H1 (cell line): ENCODE measurements around the gene PCDHB13. TPM values are rescaled to one million over a fixed set of nuclear protein-coding genes. Genes with fewer than 3 reads are reported as not detected.
A peak's percentile ranks its signal among the peaks of the same experiment; 100 is the strongest.

ENCODE experiments used
- CTCF ChIA-PET: fragments of 300-600 bp; sonication (Branson Sonifier 250); formaldehyde crosslinking; loops from one replicate; lab custom pipeline; 2021; ENCODE audit not compliant: partially characterized antibody; lab: Charles Lee
- POLR2A ChIA-PET: fragments of 300-600 bp; sonication (Branson Sonifier 250); formaldehyde crosslinking; loops from one replicate; lab custom pipeline; 2021; ENCODE audit warnings: inconsistent platforms; ENCODE audit not compliant: partially characterized antibody; lab: Charles Lee
- DNase-seq, 2 experiments: peaks; one replicate each; pipeline versions ENCODE4 v3.0.0 to v3.0.0-alpha.2; 2010 to 2022; ENCODE audit warnings: low spot score in 2 of 2, low read depth in 1 of 2, mixed read lengths in 1 of 2
- FAIRE-seq: peaks from 2 replicates; lab custom pipeline; 2011; peaks lifted over from hg19 to GRCh38; lab: Jason Lieb, UNC
- H2AFZ ChIP-seq: 2 replicates; pipeline ENCODE4 v1.8.1; 2012; ENCODE audit warnings: low read length, inconsistent platforms
- H2AK5ac ChIP-seq: 2 replicates; pipeline ENCODE4 v1.6.1; 2013; ENCODE audit warnings: low read depth, low read length
- H2BK120ac ChIP-seq: replicated peaks from 2 replicates; pipeline ENCODE3; 2013; ENCODE audit warnings: low read depth, low read length, inconsistent platforms
- H2BK12ac ChIP-seq: 2 replicates; pipeline ENCODE4 v1.6.1; 2013; ENCODE audit warnings: low read depth, low read length
- H2BK15ac ChIP-seq: 2 replicates; pipeline ENCODE4 v1.6.1; 2013; ENCODE audit warnings: low read length
- H2BK20ac ChIP-seq: 2 replicates; pipeline ENCODE4 v1.6.1; 2013; ENCODE audit warnings: low read length
- H2BK5ac ChIP-seq: 2 replicates; pipeline ENCODE4 v1.6.1; 2013; ENCODE audit warnings: low read depth, low read length
- H3K14ac ChIP-seq: 2 replicates; pipeline ENCODE4 v1.6.1; 2013; ENCODE audit warnings: inconsistent platforms; ENCODE audit not compliant: insufficient read length
- H3K18ac ChIP-seq: 2 replicates; pipeline ENCODE4 v1.6.1; 2013; ENCODE audit warnings: low read length; ENCODE audit errors: extremely low read depth
- H3K23ac ChIP-seq: 2 replicates; pipeline ENCODE4 v1.6.1; 2013; ENCODE audit warnings: inconsistent platforms; ENCODE audit not compliant: insufficient read length
- H3K23me2 ChIP-seq: 2 replicates; pipeline ENCODE4 v1.6.1; 2013; ENCODE audit warnings: low read depth, low read length
- H3K27ac ChIP-seq: 2 replicates; pipeline ENCODE4 v1.6.1; 2011; ENCODE audit warnings: low read depth, low read length, inconsistent platforms
- H3K27me3 ChIP-seq, 4 experiments: replicated peaks in 1 of 4; 1 replicate in 1 of 4; 2 replicates in 3 of 4; pipeline versions ENCODE4 v1.6.1 to v1.8.1; 2011 to 2013; ENCODE audit warnings: low read length in 3 of 4, mild to moderate bottlenecking in 3 of 4, inconsistent platforms in 2 of 4, mixed read lengths in 2 of 4, moderate library complexity in 1 of 4; ENCODE audit not compliant: control insufficient read depth in 3 of 4, insufficient read depth in 3 of 4; ENCODE audit errors: extremely low read depth in 1 of 4
- H3K36me3 ChIP-seq, 4 experiments: 2 replicates each; pipeline versions ENCODE4 v1.6.1 to v1.8.1; 2011 to 2013; ENCODE audit warnings: mild to moderate bottlenecking in 4 of 4, low read length in 3 of 4, moderate library complexity in 2 of 4, control low read depth in 1 of 4, inconsistent platforms in 1 of 4; ENCODE audit not compliant: insufficient read depth in 4 of 4, control insufficient read depth in 2 of 4
- H3K4ac ChIP-seq: replicated peaks from 2 replicates; pipeline ENCODE3; 2013; ENCODE audit warnings: low read length, low read depth, mixed read lengths, inconsistent platforms; ENCODE audit not compliant: insufficient read length
- H3K4me1 ChIP-seq, 4 experiments: replicated peaks in 1 of 4; 1 replicate in 1 of 4; 2 replicates in 3 of 4; pipeline versions ENCODE4 v1.6.1 to v1.8.1; 2011 to 2013; ENCODE audit warnings: low read length in 3 of 4, inconsistent platforms in 2 of 4, mixed read lengths in 1 of 4; ENCODE audit not compliant: insufficient read depth in 4 of 4, control insufficient read depth in 3 of 4
- H3K4me2 ChIP-seq, 2 experiments: 2 replicates each; pipeline versions ENCODE4 v1.6.1 to v1.8.1; 2011 to 2013; ENCODE audit warnings: low read depth in 2 of 2, low read length in 2 of 2, control low read depth in 1 of 2, inconsistent platforms in 1 of 2, mild to moderate bottlenecking in 1 of 2; ENCODE audit not compliant: insufficient read depth in 1 of 2
- H3K4me3 ChIP-seq, 4 experiments: fragments of 200-600, 300-600 bp in 1 of 4; sonication (generic), shearing (Covaris generic), sonication (Bioruptor Twin) in 1 of 4; 2 replicates each; pipeline versions ENCODE4 v1.5.1 to v1.8.1; 2011 to 2016; ENCODE audit warnings: low read length in 4 of 4, low read depth in 3 of 4, control low read depth in 2 of 4, inconsistent platforms in 2 of 4, mild to moderate bottlenecking in 2 of 4, mixed read lengths in 1 of 4, moderate library complexity in 1 of 4; ENCODE audit not compliant: insufficient read depth in 2 of 4; ENCODE audit errors: extremely low read depth in 1 of 4
- H3K56ac ChIP-seq: replicated peaks from 2 replicates; pipeline ENCODE3; 2013; ENCODE audit warnings: low read depth, mild to moderate bottlenecking, mixed read lengths, low read length, inconsistent platforms; ENCODE audit not compliant: insufficient read length
- H3K79me1 ChIP-seq: 2 replicates; pipeline ENCODE4 v1.6.1; 2013; ENCODE audit warnings: low read depth, low read length, control low read depth
- H3K79me2 ChIP-seq, 2 experiments: 2 replicates each; pipeline versions ENCODE4 v1.6.1 to v1.8.1; 2012 to 2013; ENCODE audit warnings: low read length in 2 of 2, mild to moderate bottlenecking in 2 of 2, inconsistent platforms in 1 of 2; ENCODE audit not compliant: insufficient read depth in 2 of 2, control insufficient read depth in 1 of 2
- H3K9ac ChIP-seq, 4 experiments: replicated peaks in 1 of 4; 1 replicate in 1 of 4; 2 replicates in 3 of 4; pipeline versions ENCODE4 v1.6.1 to v1.8.1; 2011 to 2013; ENCODE audit warnings: low read depth in 3 of 4, low read length in 3 of 4, control low read depth in 2 of 4, mild to moderate bottlenecking in 2 of 4, moderate library complexity in 2 of 4, inconsistent platforms in 1 of 4; ENCODE audit errors: extremely low read depth in 1 of 4
- H3K9me3 ChIP-seq, 2 experiments: 2 replicates each; pipeline versions ENCODE4 v1.6.1 to v1.8.1; 2012 to 2013; ENCODE audit warnings: mild to moderate bottlenecking in 2 of 2, moderate library complexity in 2 of 2, control low read depth in 1 of 2, inconsistent platforms in 1 of 2, low read depth in 1 of 2, low read length in 1 of 2, mixed read lengths in 1 of 2; ENCODE audit not compliant: insufficient read depth in 2 of 2
- H4K20me1 ChIP-seq, 2 experiments: replicated peaks in 1 of 2; 2 replicates each; pipeline versions ENCODE3 to v1.8.1; 2011 to 2013; ENCODE audit warnings: inconsistent platforms in 2 of 2, low read length in 2 of 2, mild to moderate bottlenecking in 1 of 2; ENCODE audit not compliant: insufficient read depth in 2 of 2, control insufficient read depth in 1 of 2
- H4K5ac ChIP-seq: 2 replicates; pipeline ENCODE4 v1.6.1; 2013; ENCODE audit warnings: low read length, low read depth, mixed read lengths, inconsistent platforms; ENCODE audit not compliant: insufficient read length
- H4K8ac ChIP-seq: 2 replicates; pipeline ENCODE4 v1.8.0; 2013; ENCODE audit warnings: mild to moderate bottlenecking, moderate library complexity, low read length, inconsistent platforms; ENCODE audit not compliant: insufficient read depth; ENCODE audit errors: extremely low read depth
- H4K91ac ChIP-seq: replicated peaks from 2 replicates; pipeline ENCODE3; 2013; ENCODE audit warnings: low read length, mixed read lengths, inconsistent platforms; ENCODE audit not compliant: insufficient read length
- SRF ChIP-seq: IDR thresholded peaks from 2 replicates; pipeline ENCODE4 v1.6.1; 2011; ENCODE audit warnings: mild to moderate bottlenecking, low read depth, low read length, moderate library complexity
- ZNF274 ChIP-seq: IDR thresholded peaks from 2 replicates; pipeline ENCODE4 v1.7.0; 2012; ENCODE audit warnings: low read length, borderline replicate concordance; ENCODE audit errors: extremely low read depth
- WGBS, 2 experiments: shearing (Covaris generic) in 1 of 2; methylation state at CpG; one replicate each; pipeline versions ENCODE4 v1.1.6 to v1.1.7; 2013 to 2015; ENCODE audit warnings: low lambda C conversion rate in 2 of 2, mixed read lengths in 2 of 2, inconsistent platforms in 1 of 2, low coverage in 1 of 2, missing lambda C conversion rate in 1 of 2; ENCODE audit not compliant: insufficient replicate concordance in 2 of 2, insufficient coverage in 1 of 2, insufficient read length in 1 of 2; ENCODE audit errors: extremely low coverage in 1 of 2, missing lambda C conversion rate in 1 of 2; 5-methylcytosine and 5-hydroxymethylcytosine counted together
- polyA plus RNA-seq, 7 experiments: library from polyadenylated mRNA; depleted of rRNA in 3 of 7; stranded (reverse) in 5 of 7; unstranded in 2 of 7; fragments of >200 nt in 5 of 7; fragments of 200-250 nt in 2 of 7; gene quantifications; 1 replicate in 5 of 7; 2 replicates in 1 of 7; 4 replicates in 1 of 7; pipeline versions ENCODE4 v1.2.1 to v1.2.3, GENCODE V29; 2011 to 2013; ENCODE audit warnings: missing spikeins in 2 of 7, mixed read lengths in 2 of 7
- total RNA-seq: library from RNA; stranded (reverse); fragmentation: NEBNext Ultra II Directional; extraction: Animal tissue kit (Norgen Biotek cat#: 25700); gene quantifications from 2 replicates; pipeline ENCODE4 v1.2.1, GENCODE V29; 2021

The PCDHB13 gene
- total and polyA plus RNA-seq, 2 of the 8 experiments (the other 6 are each of a cell fraction or from before 2014, with no cell fraction given), result 1.1 to 1.4 TPM

DNA sequence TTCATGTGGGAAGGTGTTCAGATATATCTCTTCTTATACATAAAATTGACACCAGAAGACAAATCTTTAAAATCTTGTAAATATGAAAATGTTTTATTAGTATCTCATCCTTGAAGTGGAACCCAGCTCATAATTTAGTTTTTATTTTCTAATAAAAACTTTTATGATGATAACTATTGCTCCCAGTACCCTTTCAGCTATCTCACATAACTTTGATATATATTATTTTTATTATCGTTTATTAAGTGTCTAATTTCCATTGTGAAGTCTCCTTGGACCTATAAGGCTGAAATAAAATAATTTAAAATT is 47.5 kb downstream of the PCDHB13 start:
- no peak overlapping the region for H3K27ac ChIP-seq
- H3K4ac ChIP-seq, result no peak overlapping the region
- no peaks in the 10 kb centered on the region for H4K20me1 ChIP-seq
- no peak overlapping the region for H2AFZ ChIP-seq
- H3K4me3 ChIP-seq, result no peak overlapping the region
- no peak overlapping the region for H3K56ac ChIP-seq
- ChIA-PET POLR2A (no interaction called here), CTCF (interaction anchor here (0.7 to 2.5 kb wide), 5 partner anchors 15 to 262 kb away, joined by 3 to 8 read pairs (median 3); partner anchors contain the start of genes PCDHB15 and PCDHGA10)
- H3K27me3 ChIP-seq, result no peaks in the 10 kb centered on the region
- no peak overlapping the region for H4K8ac ChIP-seq
- H3K14ac ChIP-seq, result no peak overlapping the region
- H2BK120ac ChIP-seq, result no peak overlapping the region
- no peak overlapping the region for H3K4me2 ChIP-seq
- H3K23me2 ChIP-seq, result no peaks in the 10 kb centered on the region
- no peak overlapping the region for H3K23ac ChIP-seq
- no peak overlapping the region for H2BK12ac ChIP-seq
- H2BK20ac ChIP-seq, result no peak overlapping the region
- H3K9ac ChIP-seq, result no peak overlapping the region
- H2BK5ac ChIP-seq, result no peak overlapping the region
- 97% methylated on average over 1 of the region's 1 CpG; no CpG with 5 or more reads in 1 of the 2 experiments for WGBS, 2 experiments
- no peaks in the 10 kb centered on the region for H3K4me1 ChIP-seq
- H3K18ac ChIP-seq, result no peak overlapping the region
- no peaks in the 10 kb centered on the region for H3K79me2 ChIP-seq
- no peak overlapping the region for H4K5ac ChIP-seq
- H3K9me3 ChIP-seq, result peaks cover 64 to 76% of the 10 kb centered on the region in 2 experiments
- H2AK5ac ChIP-seq, result no peak overlapping the region
- H3K79me1 ChIP-seq, result no peaks in the 10 kb centered on the region
- H4K91ac ChIP-seq, result no peak overlapping the region
- no peak for DNase-seq
- H2BK15ac ChIP-seq, result no peak overlapping the region
- no peak for FAIRE-seq
- TF ChIP-seq SRF, result no peak
- peak; percentile 80; the same call in 1 of the 2 replicates for TF ChIP-seq ZNF274
- H3K36me3 ChIP-seq, result no peaks in the 10 kb centered on the region; a peak in 2 of 8 replicates

Other genes starting within 250 kb of the PCDHB13 start
Only the 30 nearest of the 37 such genes appear.
- gene PCDHB1, start 162.5 kb upstream of the PCDHB13 start, total RNA-seq, result 0.04 and 0.08 TPM in 2 replicates
- gene PCDHB1, start 162.5 kb upstream of the PCDHB13 start, polyA plus RNA-seq (2011; rRNA removed), result 0.03 and 0.05 TPM in 2 replicates
- gene PCDHB2, start 119.3 kb upstream of the PCDHB13 start, total RNA-seq, result 25.6 and 28.8 TPM in 2 replicates
- 29.2 and 38.0 TPM in 2 replicates for gene PCDHB2, start 119.3 kb upstream of the PCDHB13 start, polyA plus RNA-seq (2011; rRNA removed)
- 3.4 and 4.0 TPM in 2 replicates for gene PCDHB3, start 113.4 kb upstream of the PCDHB13 start, total RNA-seq
- gene PCDHB3, start 113.4 kb upstream of the PCDHB13 start, polyA plus RNA-seq (2011; rRNA removed), result 1.6 and 1.8 TPM in 2 replicates
- 1.4 and 1.5 TPM in 2 replicates for gene PCDHB4, start 92.1 kb upstream of the PCDHB13 start, total RNA-seq
- gene PCDHB4, start 92.1 kb upstream of the PCDHB13 start, polyA plus RNA-seq (2011; rRNA removed), result 1.3 and 2.0 TPM in 2 replicates
- 2.4 and 2.8 TPM in 2 replicates for gene PCDHB5, start 78.7 kb upstream of the PCDHB13 start, total RNA-seq
- 8.2 and 12.5 TPM in 2 replicates for gene PCDHB5, start 78.7 kb upstream of the PCDHB13 start, polyA plus RNA-seq (2011; rRNA removed)
- gene PCDHB6, start 63.9 kb upstream of the PCDHB13 start, total RNA-seq, result 0.17 and 0.28 TPM in 2 replicates
- gene PCDHB6, start 63.9 kb upstream of the PCDHB13 start, polyA plus RNA-seq (2011; rRNA removed), result 0.29 and 0.39 TPM in 2 replicates
- gene PCDHB7, start 41.3 kb upstream of the PCDHB13 start, total RNA-seq, result 0.19 and 0.25 TPM in 2 replicates
- 0.17 and 0.24 TPM in 2 replicates for gene PCDHB7, start 41.3 kb upstream of the PCDHB13 start, polyA plus RNA-seq (2011; rRNA removed)
- 0.92 and 1.1 TPM in 2 replicates for gene PCDHB8, start 36.1 kb upstream of the PCDHB13 start, total RNA-seq
- gene PCDHB8, start 36.1 kb upstream of the PCDHB13 start, polyA plus RNA-seq (2011; rRNA removed), result 0.24 and 0.30 TPM in 2 replicates
- 5.2 and 5.9 TPM in 2 replicates for gene PCDHB16, start 31.5 kb upstream of the PCDHB13 start, total RNA-seq
- gene PCDHB16, start 31.5 kb upstream of the PCDHB13 start, polyA plus RNA-seq (2011; rRNA removed), result 1.7 and 2.2 TPM in 2 replicates
- 1.6 and 3.8 TPM in 2 replicates for gene PCDHB9, start 26.8 kb upstream of the PCDHB13 start, total RNA-seq
- 0.68 and 0.88 TPM in 2 replicates for gene PCDHB9, start 26.8 kb upstream of the PCDHB13 start, polyA plus RNA-seq (2011; rRNA removed)
- 1.8 and 1.9 TPM in 2 replicates for gene PCDHB10, start 21.6 kb upstream of the PCDHB13 start, total RNA-seq
- gene PCDHB10, start 21.6 kb upstream of the PCDHB13 start, polyA plus RNA-seq (2011; rRNA removed), result 1.3 and 1.5 TPM in 2 replicates
- 0.86 and 1.4 TPM in 2 replicates for gene PCDHB11, start 14.3 kb upstream of the PCDHB13 start, total RNA-seq
- 0.50 and 0.63 TPM in 2 replicates for gene PCDHB11, start 14.3 kb upstream of the PCDHB13 start, polyA plus RNA-seq (2011; rRNA removed)
- 2.0 and 3.0 TPM in 2 replicates for gene PCDHB12, start 5.2 kb upstream of the PCDHB13 start, total RNA-seq
- 1.1 and 1.9 TPM in 2 replicates for gene PCDHB12, start 5.2 kb upstream of the PCDHB13 start, polyA plus RNA-seq (2011; rRNA removed)
- 2.7 and 2.9 TPM in 2 replicates for gene PCDHB14, start 9.4 kb downstream of the PCDHB13 start, total RNA-seq
- gene PCDHB14, start 9.4 kb downstream of the PCDHB13 start, polyA plus RNA-seq (2011; rRNA removed), result 2.5 and 2.7 TPM in 2 replicates
- gene PCDHB15, start 31.5 kb downstream of the PCDHB13 start, total RNA-seq, result 3.9 and 4.0 TPM in 2 replicates
- 2.8 and 4.9 TPM in 2 replicates for gene PCDHB15, start 31.5 kb downstream of the PCDHB13 start, polyA plus RNA-seq (2011; rRNA removed)
- gene SLC25A2, start 90.1 kb downstream of the PCDHB13 start, total RNA-seq, result not detected in 2 replicates
- gene SLC25A2, start 90.1 kb downstream of the PCDHB13 start, polyA plus RNA-seq (2011; rRNA removed), result 0.05 TPM in 1 of 2 replicates, not detected in the other
- gene TAF7, start 106.9 kb downstream of the PCDHB13 start, total RNA-seq, result 99.4 and 101 TPM in 2 replicates
- gene TAF7, start 106.9 kb downstream of the PCDHB13 start, polyA plus RNA-seq (2011; rRNA removed), result 23.6 and 29.8 TPM in 2 replicates
- 0.84 and 0.89 TPM in 2 replicates for gene PCDHGA1, start 116.6 kb downstream of the PCDHB13 start, total RNA-seq
- 0.57 and 1.1 TPM in 2 replicates for gene PCDHGA1, start 116.6 kb downstream of the PCDHB13 start, polyA plus RNA-seq (2011; rRNA removed)
- gene PCDHGA2, start 124.8 kb downstream of the PCDHB13 start, total RNA-seq, result 0.31 and 0.32 TPM in 2 replicates
- gene PCDHGA2, start 124.8 kb downstream of the PCDHB13 start, polyA plus RNA-seq (2011; rRNA removed), result 0.39 and 0.61 TPM in 2 replicates
- gene PCDHGA3, start 129.9 kb downstream of the PCDHB13 start, total RNA-seq, result 0.25 and 0.39 TPM in 2 replicates
- gene PCDHGA3, start 129.9 kb downstream of the PCDHB13 start, polyA plus RNA-seq (2011; rRNA removed), result 0.15 and 0.30 TPM in 2 replicates
- 2.8 and 3.9 TPM in 2 replicates for gene PCDHGB1, start 136.2 kb downstream of the PCDHB13 start, total RNA-seq
- gene PCDHGB1, start 136.2 kb downstream of the PCDHB13 start, polyA plus RNA-seq (2011; rRNA removed), result 1.3 and 2.0 TPM in 2 replicates
- 1.9 and 2.5 TPM in 2 replicates for gene PCDHGA4, start 141.1 kb downstream of the PCDHB13 start, total RNA-seq
- gene PCDHGA4, start 141.1 kb downstream of the PCDHB13 start, polyA plus RNA-seq (2011; rRNA removed), result 1.4 and 1.7 TPM in 2 replicates
- 2.8 and 2.9 TPM in 2 replicates for gene PCDHGB2, start 146.1 kb downstream of the PCDHB13 start, total RNA-seq
- 1.9 TPM in 2 replicates for gene PCDHGB2, start 146.1 kb downstream of the PCDHB13 start, polyA plus RNA-seq (2011; rRNA removed)
- 1.0 and 1.3 TPM in 2 replicates for gene PCDHGA5, start 150.2 kb downstream of the PCDHB13 start, total RNA-seq
- gene PCDHGA5, start 150.2 kb downstream of the PCDHB13 start, polyA plus RNA-seq (2011; rRNA removed), result 1.1 TPM in 2 replicates
- 1.3 and 1.6 TPM in 2 replicates for gene PCDHGB3, start 156.3 kb downstream of the PCDHB13 start, total RNA-seq
- 1.9 and 2.0 TPM in 2 replicates for gene PCDHGB3, start 156.3 kb downstream of the PCDHB13 start, polyA plus RNA-seq (2011; rRNA removed)
- 1.3 and 1.4 TPM in 2 replicates for gene PCDHGA6, start 160.0 kb downstream of the PCDHB13 start, total RNA-seq
- gene PCDHGA6, start 160.0 kb downstream of the PCDHB13 start, polyA plus RNA-seq (2011; rRNA removed), result 2.0 TPM in 2 replicates
- gene PCDHGA7, start 168.8 kb downstream of the PCDHB13 start, total RNA-seq, result 0.73 and 1.1 TPM in 2 replicates
- gene PCDHGA7, start 168.8 kb downstream of the PCDHB13 start, polyA plus RNA-seq (2011; rRNA removed), result 0.39 and 0.55 TPM in 2 replicates
- 7.8 and 9.1 TPM in 2 replicates for gene PCDHGB4, start 173.8 kb downstream of the PCDHB13 start, total RNA-seq
- gene PCDHGB4, start 173.8 kb downstream of the PCDHB13 start, polyA plus RNA-seq (2011; rRNA removed), result 8.0 and 9.7 TPM in 2 replicates
- gene PCDHGA8, start 178.7 kb downstream of the PCDHB13 start, total RNA-seq, result 1.4 and 1.7 TPM in 2 replicates
- gene PCDHGA8, start 178.7 kb downstream of the PCDHB13 start, polyA plus RNA-seq (2011; rRNA removed), result 0.79 and 1.2 TPM in 2 replicates
- 1.9 and 2.6 TPM in 2 replicates for gene PCDHGB5, start 184.0 kb downstream of the PCDHB13 start, total RNA-seq
- gene PCDHGB5, start 184.0 kb downstream of the PCDHB13 start, polyA plus RNA-seq (2011; rRNA removed), result 1.1 and 1.7 TPM in 2 replicates